ENCODE measurements around the gene PLXNB2.

The PLXNB2 gene

DNA sequence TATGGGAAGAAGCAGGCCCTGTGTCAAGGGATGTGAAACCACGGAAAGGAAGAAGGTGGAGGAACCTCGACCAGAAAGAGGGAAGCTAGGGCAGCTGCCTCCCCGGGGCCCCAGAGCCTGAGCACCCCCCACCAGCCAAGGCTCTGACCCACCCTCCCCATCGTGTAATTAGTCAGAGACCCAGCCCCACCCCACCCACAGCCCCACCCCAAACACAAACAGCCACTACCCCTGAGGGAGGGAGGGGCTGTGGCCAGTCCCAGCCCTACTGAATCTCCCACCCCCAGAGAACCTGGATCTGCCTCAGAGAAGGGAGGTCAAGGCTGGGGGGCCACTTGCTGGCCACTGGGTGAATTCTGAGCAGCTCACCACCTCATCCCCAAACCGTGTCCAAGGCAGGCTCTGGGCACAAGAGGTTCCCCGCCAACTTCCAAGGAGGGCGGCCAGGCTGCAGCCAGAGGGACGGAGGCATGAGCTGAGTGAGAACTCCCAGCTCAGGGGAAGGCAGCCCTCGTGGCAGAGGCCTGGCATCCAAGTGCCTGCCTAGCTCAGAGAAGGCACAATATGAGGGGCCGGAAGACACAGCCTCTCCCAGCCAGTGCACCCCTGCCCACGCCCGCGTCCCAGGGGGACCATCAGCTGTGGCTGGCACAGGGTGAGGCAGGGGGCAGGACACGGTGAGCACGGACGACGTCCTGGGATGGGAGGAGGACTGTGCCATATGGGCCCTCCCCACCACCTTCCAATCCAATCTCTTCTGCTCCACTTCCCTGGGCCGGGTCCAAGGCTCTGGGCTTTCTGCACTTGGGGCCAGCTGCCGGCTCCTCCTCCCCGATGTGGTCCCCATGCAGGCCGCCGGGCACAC, 2.7 kb downstream of the PLXNB2 start:
- peaks cover 26% of the 10 kb centered on the region for H4K20me1 ChIP-seq (ENCODE audit: insufficient read depth, low read length)
- H3K4me2 ChIP-seq (ENCODE audit: insufficient read depth, low read length) = no peak overlapping the region

DNA sequence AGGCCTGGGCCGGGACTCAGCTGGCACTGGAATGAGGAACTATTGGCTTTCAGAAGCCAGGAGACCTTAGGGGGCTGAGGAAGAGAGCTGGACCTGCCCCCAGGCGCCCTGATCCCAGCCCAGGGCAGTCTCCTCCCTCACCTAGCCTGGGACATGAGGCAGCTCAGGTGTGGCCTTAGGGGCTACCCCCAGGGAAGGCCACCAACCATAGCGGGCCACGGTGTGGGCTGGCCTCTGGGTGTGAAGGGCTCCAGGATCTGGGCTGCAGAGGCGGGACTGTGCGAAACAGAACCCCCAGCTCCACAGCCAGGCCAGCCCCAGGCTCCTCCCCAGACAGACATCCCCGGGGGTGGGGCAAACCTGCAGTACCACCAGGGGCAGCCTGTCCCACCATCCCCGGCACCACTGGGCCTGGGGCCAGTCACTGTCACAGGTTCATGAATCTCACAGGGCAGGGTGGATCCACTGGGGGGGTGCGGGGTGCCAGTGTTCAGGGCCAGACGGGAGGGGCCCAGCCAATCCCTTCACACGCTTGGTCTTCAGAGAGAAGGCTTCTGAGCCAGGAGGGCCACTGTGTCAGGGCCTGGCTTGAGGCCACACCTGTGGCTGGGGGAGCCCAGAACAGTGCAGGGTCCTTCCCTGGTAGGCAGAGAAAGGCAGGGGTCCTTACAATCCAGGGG, 3.5 kb downstream of the PLXNB2 start:
- Histone ChIP-seq H3K79me2 (ENCODE audit: insufficient read depth, low read length) (no peaks in the 10 kb centered on the region), H4K20me1 (ENCODE audit: insufficient read depth, low read length) (peaks cover 26% of the 10 kb centered on the region), H3K4me1 (ENCODE audit: insufficient read depth, low read length) (peaks cover 15% of the 10 kb centered on the region), H3K36me3 (ENCODE audit: insufficient read depth, low read length) (no peaks in the 10 kb centered on the region), H3K4me2 (ENCODE audit: insufficient read depth, low read length) (no peak overlapping the region), H3K4me3 (ENCODE audit: low read depth in 1 of 2, low read length in 2 of 2) (no peak overlapping the region), H3K27me3 (ENCODE audit: insufficient read depth, low read length, poor library complexity) (peaks cover 19% of the 10 kb centered on the region), H3K9ac (ENCODE audit: low read depth, low read length) (no peak overlapping the region), H3K9me3 (ENCODE audit: insufficient read depth, low read length, severe bottlenecking) (no peaks in the 10 kb centered on the region), H2AFZ (ENCODE audit: low read depth, low read length) (no peak overlapping the region), H3K27ac (ENCODE audit: low read length) (no peak overlapping the region)
- ATAC-seq (ENCODE audit: insufficient read depth, low read depth) = no peak
- DNase-seq = no peak
- TF ChIP-seq EZH2 (IDR thresholded peaks at IDR 0.05; ENCODE audit: borderline replicate concordance, low read depth, low read length, severe bottlenecking) = no peak
- TF ChIP-seq, protein P1, sequence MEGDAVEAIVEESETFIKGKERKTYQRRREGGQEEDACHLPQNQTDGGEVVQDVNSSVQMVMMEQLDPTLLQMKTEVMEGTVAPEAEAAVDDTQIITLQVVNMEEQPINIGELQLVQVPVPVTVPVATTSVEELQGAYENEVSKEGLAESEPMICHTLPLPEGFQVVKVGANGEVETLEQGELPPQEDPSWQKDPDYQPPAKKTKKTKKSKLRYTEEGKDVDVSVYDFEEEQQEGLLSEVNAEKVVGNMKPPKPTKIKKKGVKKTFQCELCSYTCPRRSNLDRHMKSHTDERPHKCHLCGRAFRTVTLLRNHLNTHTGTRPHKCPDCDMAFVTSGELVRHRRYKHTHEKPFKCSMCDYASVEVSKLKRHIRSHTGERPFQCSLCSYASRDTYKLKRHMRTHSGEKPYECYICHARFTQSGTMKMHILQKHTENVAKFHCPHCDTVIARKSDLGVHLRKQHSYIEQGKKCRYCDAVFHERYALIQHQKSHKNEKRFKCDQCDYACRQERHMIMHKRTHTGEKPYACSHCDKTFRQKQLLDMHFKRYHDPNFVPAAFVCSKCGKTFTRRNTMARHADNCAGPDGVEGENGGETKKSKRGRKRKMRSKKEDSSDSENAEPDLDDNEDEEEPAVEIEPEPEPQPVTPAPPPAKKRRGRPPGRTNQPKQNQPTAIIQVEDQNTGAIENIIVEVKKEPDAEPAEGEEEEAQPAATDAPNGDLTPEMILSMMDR (IDR thresholded peaks at IDR 0.05; ENCODE audit: borderline replicate concordance, extremely low read depth, low read length, poor library complexity, severe bottlenecking) = no peak

More for the DNA sequence above, 2.7 kb downstream of the PLXNB2 start:
- TF ChIP-seq, protein P1 (IDR thresholded peaks at IDR 0.05; ENCODE audit: borderline replicate concordance, extremely low read depth, low read length, poor library complexity, severe bottlenecking) = no peak
- TF ChIP-seq EZH2 (IDR thresholded peaks at IDR 0.05; ENCODE audit: borderline replicate concordance, low read depth, low read length, severe bottlenecking) = no peak
- Histone ChIP-seq H3K4me3 (ENCODE audit: low read depth in 1 of 2, low read length in 2 of 2) (no peak overlapping the region), H3K9me3 (ENCODE audit: insufficient read depth, low read length, severe bottlenecking) (no peaks in the 10 kb centered on the region), H3K4me1 (ENCODE audit: insufficient read depth, low read length) (peaks cover 15% of the 10 kb centered on the region), H3K27me3 (ENCODE audit: insufficient read depth, low read length, poor library complexity) (peaks cover 19% of the 10 kb centered on the region), H3K79me2 (ENCODE audit: insufficient read depth, low read length) (no peaks in the 10 kb centered on the region), H3K9ac (ENCODE audit: low read depth, low read length) (no peak overlapping the region), H3K27ac (ENCODE audit: low read length) (no peak overlapping the region), H2AFZ (ENCODE audit: low read depth, low read length) (no peak overlapping the region), H3K36me3 (ENCODE audit: insufficient read depth, low read length) (no peaks in the 10 kb centered on the region)
- ATAC-seq (ENCODE audit: insufficient read depth, low read depth) (no peak), DNase-seq (no peak)

DNA sequence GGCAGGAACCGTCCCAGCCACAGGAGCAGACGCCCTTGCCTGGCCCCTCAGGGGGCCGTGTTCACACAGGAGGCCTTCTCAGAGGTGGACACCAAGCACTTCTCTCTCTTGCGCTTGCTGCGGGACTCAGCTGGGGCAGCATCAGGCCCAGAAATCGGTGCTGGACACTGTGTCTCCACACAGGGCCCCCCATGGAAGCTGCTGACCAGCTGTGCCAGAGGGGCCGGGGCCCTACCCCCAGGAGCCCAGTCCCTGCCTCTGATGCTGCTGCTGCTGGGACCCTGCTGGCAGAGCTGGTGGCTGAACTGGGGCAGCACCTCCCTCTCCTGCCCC, 4.0 kb downstream of the PLXNB2 start:
- no peak for ATAC-seq (ENCODE audit: insufficient read depth, low read depth)
- DNase-seq = no peak
- H3K9ac ChIP-seq (ENCODE audit: low read depth, low read length) = no peak overlapping the region
- no peak overlapping the region for H2AFZ ChIP-seq (ENCODE audit: low read depth, low read length)
- no peak overlapping the region for H3K4me2 ChIP-seq (ENCODE audit: insufficient read depth, low read length)
- TF ChIP-seq, protein P1 (IDR thresholded peaks at IDR 0.05; ENCODE audit: borderline replicate concordance, extremely low read depth, low read length, poor library complexity, severe bottlenecking) = no peak
- no peak for TF ChIP-seq EZH2 (IDR thresholded peaks at IDR 0.05; ENCODE audit: borderline replicate concordance, low read depth, low read length, severe bottlenecking)
- H3K9me3 ChIP-seq (ENCODE audit: insufficient read depth, low read length, severe bottlenecking) = no peaks in the 10 kb centered on the region
- H3K36me3 ChIP-seq (ENCODE audit: insufficient read depth, low read length) = no peaks in the 10 kb centered on the region
- no peaks in the 10 kb centered on the region for H3K79me2 ChIP-seq (ENCODE audit: insufficient read depth, low read length)
- H3K4me3 ChIP-seq (ENCODE audit: low read depth in 1 of 2, low read length in 2 of 2) = no peak overlapping the region
- H4K20me1 ChIP-seq (ENCODE audit: insufficient read depth, low read length) = peaks cover 26% of the 10 kb centered on the region
- H3K4me1 ChIP-seq (ENCODE audit: insufficient read depth, low read length) = peaks cover 15% of the 10 kb centered on the region
- H3K27ac ChIP-seq (ENCODE audit: low read length) = no peak overlapping the region
- H3K27me3 ChIP-seq (ENCODE audit: insufficient read depth, low read length, poor library complexity) = peaks cover 19% of the 10 kb centered on the region

Data from DND-41 (cell line).